GM23338 (cell line): ENCODE results near the gene METTL18. TPM values are rescaled to one million over a fixed set of nuclear protein-coding genes. Genes with fewer than 3 reads are reported as not detected.

Experiments used
- ATAC-seq: fragments of 200-7000 bp; cut with Tn5 transposase; 3 replicates; pipeline ENCODE4 v1.9.1; 2020
- DNase-seq: peaks from one replicate; pipeline ENCODE4 v3.0.0-alpha.2; 2015; ENCODE audit warnings: low spot score
- H2AFZ ChIP-seq: fragments of 200-600 bp; sonication (generic); 2 replicates; pipeline ENCODE4 v1.8.0; 2016; ENCODE audit warnings: antibody characterized with exemption, mild to moderate bottlenecking, moderate library complexity
- H3F3A ChIP-seq: fragments of 200-600 bp; sonication (generic); replicated peaks from 2 replicates; pipeline ENCODE4 v1.8.0; 2017; ENCODE audit warnings: antibody characterized with exemption, mixed run types, low read depth
- H3K27ac ChIP-seq: fragments of 200-600 bp; sonication (generic); 2 replicates; pipeline ENCODE4 v1.6.1; 2016; ENCODE audit warnings: low read depth
- H3K27me3 ChIP-seq: fragments of 200-600 bp; sonication (generic); 2 replicates; pipeline ENCODE4 v1.8.0; 2016; ENCODE audit warnings: mild to moderate bottlenecking, mixed run types, moderate library complexity; ENCODE audit not compliant: insufficient read depth
- H3K36me3 ChIP-seq: fragments of 200-600 bp; sonication (generic); 2 replicates; pipeline ENCODE4 v1.8.0; 2016; ENCODE audit warnings: mild to moderate bottlenecking; ENCODE audit not compliant: insufficient read depth
- H3K4me1 ChIP-seq: fragments of 200-600 bp; sonication (generic); 2 replicates; pipeline ENCODE4 v1.8.0; 2016; ENCODE audit warnings: mild to moderate bottlenecking, moderate library complexity; ENCODE audit not compliant: insufficient read depth
- H3K4me2 ChIP-seq: fragments of 200-600 bp; sonication (generic); 2 replicates; pipeline ENCODE4 v1.7.1; 2017; ENCODE audit warnings: mixed run types
- H3K4me3 ChIP-seq: fragments of 200-600 bp; sonication (generic); 2 replicates; pipeline ENCODE4 v1.6.1; 2016; ENCODE audit warnings: mixed run types
- H3K79me2 ChIP-seq: fragments of 200-600 bp; sonication (generic); replicated peaks from 2 replicates; pipeline ENCODE4 v1.8.0; 2017; ENCODE audit warnings: mild to moderate bottlenecking; ENCODE audit not compliant: insufficient read depth
- H3K9me2 ChIP-seq: fragments of 200-600 bp; sonication (generic); 2 replicates; pipeline ENCODE4 v1.8.0; 2017; ENCODE audit not compliant: insufficient read depth
- H4K20me1 ChIP-seq: fragments of 200-600 bp; sonication (generic); replicated peaks from 2 replicates; pipeline ENCODE4 v1.8.0; 2017; ENCODE audit warnings: mild to moderate bottlenecking; ENCODE audit not compliant: insufficient read depth
- H3K27ac Mint-ChIP-seq: 2 replicates; pipeline ENCODE4 v1.8.0; 2020; ENCODE audit warnings: inconsistent platforms, mild to moderate bottlenecking, moderate library complexity, mixed read lengths
- H3K27me3 Mint-ChIP-seq: 3 replicates; pipeline ENCODE4 v1.8.0; 2022; ENCODE audit warnings: low read depth, mild to moderate bottlenecking, moderate library complexity, mixed read lengths, inconsistent platforms; ENCODE audit not compliant: insufficient read depth, poor library complexity
- H3K36me3 Mint-ChIP-seq: 3 replicates; pipeline ENCODE4 v1.8.0; 2021; ENCODE audit warnings: low read depth, mild to moderate bottlenecking, inconsistent platforms, moderate library complexity, mixed read lengths
- H3K4me1 Mint-ChIP-seq: 3 replicates; pipeline ENCODE4 v1.8.0; 2020; ENCODE audit warnings: mild to moderate bottlenecking, inconsistent platforms, mixed read lengths
- H3K4me3 Mint-ChIP-seq: 3 replicates; pipeline ENCODE4 v1.8.0; 2021; ENCODE audit warnings: moderate library complexity, mild to moderate bottlenecking, inconsistent platforms, mixed read lengths
- H3K9me3 Mint-ChIP-seq: 3 replicates; pipeline ENCODE4 v1.8.0; 2020; ENCODE audit warnings: moderate library complexity, mild to moderate bottlenecking, inconsistent platforms, mixed read lengths
- CREB1 ChIP-seq: fragments of 250-450 bp; sonication (Bioruptor Pico); IDR thresholded peaks from 2 replicates; pipeline ENCODE4 v1.5.0; 2020; ENCODE audit warnings: low read depth, mild to moderate bottlenecking, moderate library complexity
- ETS1 ChIP-seq: IDR thresholded peaks from 2 replicates; pipeline ENCODE4 v1.6.1; 2016; ENCODE audit warnings: antibody characterized with exemption
- EZH2 ChIP-seq: fragments of 200-600 bp; sonication (generic); IDR thresholded peaks from one replicate; pipeline ENCODE4 v1.8.0; 2017; ENCODE audit warnings: antibody characterized with exemption, mild to moderate bottlenecking, low read depth; ENCODE audit not compliant: unreplicated experiment
- EZH2phosphoT487 ChIP-seq: fragments of 200-600 bp; sonication (generic); IDR thresholded peaks from one replicate; pipeline ENCODE4 v1.8.1; 2018; ENCODE audit warnings: antibody characterized with exemption; ENCODE audit not compliant: unreplicated experiment
- JUNB ChIP-seq: IDR thresholded peaks from one replicate; pipeline ENCODE4 v1.6.1; 2016; ENCODE audit warnings: antibody characterized with exemption; ENCODE audit not compliant: unreplicated experiment
- NANOG ChIP-seq: IDR thresholded peaks from 2 replicates; pipeline ENCODE4 v1.6.1; 2016; ENCODE audit warnings: antibody characterized with exemption, borderline replicate concordance
- POLR2AphosphoS5 ChIP-seq: IDR thresholded peaks from 2 replicates; pipeline ENCODE4 v1.6.1; 2016; ENCODE audit warnings: antibody characterized with exemption, low read depth
- REST ChIP-seq: IDR thresholded peaks from one replicate; pipeline ENCODE4 v1.6.1; 2018; ENCODE audit warnings: antibody characterized with exemption; ENCODE audit not compliant: unreplicated experiment
- STAT1 ChIP-seq: IDR thresholded peaks from one replicate; pipeline ENCODE4 v1.6.1; 2016; ENCODE audit warnings: antibody characterized with exemption; ENCODE audit not compliant: unreplicated experiment
- ZNF114 ChIP-seq: fragments of 250-450 bp; sonication (Bioruptor Pico); IDR thresholded peaks from 2 replicates; pipeline ENCODE4 v1.5.0; 2020; ENCODE audit warnings: mild to moderate bottlenecking, moderate library complexity
- ZNF331 ChIP-seq: fragments of 250-450 bp; sonication (Bioruptor Pico); IDR thresholded peaks from 2 replicates; pipeline ENCODE4 v1.5.0; 2020; ENCODE audit warnings: low read depth, mild to moderate bottlenecking, moderate library complexity
- polyA plus RNA-seq: library from polyadenylated mRNA; unstranded; fragments of >200 nt; fragmentation: Nextera tagmentation; extraction: Ambion mirVana; gene quantifications from 2 replicates; pipeline ENCODE4 v1.2.1, GENCODE V29; 2016
- total RNA-seq: library from RNA; depleted of rRNA; stranded (reverse); fragments of >200 nt; shearing (Covaris generic); gene quantifications from 2 replicates; pipeline ENCODE4 v1.2.3, GENCODE V29; 2014
- TF ChIP-seq, protein P1 (sequence below), 2 experiments: fragments of 200-600 bp in 1 of 2; sonication (generic) in 1 of 2; conservative IDR thresholded peaks; 2 replicates each; pipeline versions ENCODE4 v1.5.1 to v1.6.1; 2016 to 2017; ENCODE audit warnings: antibody characterized with exemption in 2 of 2, low read depth in 2 of 2, mild to moderate bottlenecking in 2 of 2, moderate library complexity in 1 of 2
- TF ChIP-seq, protein P2 (sequence below): fragments of 250-450 bp; sonication (Bioruptor Pico); IDR thresholded peaks from 2 replicates; pipeline ENCODE4 v1.5.0; 2020; ENCODE audit warnings: mild to moderate bottlenecking, moderate library complexity

METTL18 gene
- total and polyA plus RNA-seq, 2 experiments from 2014 or later = 9.9 to 13.6 TPM

DNA sequence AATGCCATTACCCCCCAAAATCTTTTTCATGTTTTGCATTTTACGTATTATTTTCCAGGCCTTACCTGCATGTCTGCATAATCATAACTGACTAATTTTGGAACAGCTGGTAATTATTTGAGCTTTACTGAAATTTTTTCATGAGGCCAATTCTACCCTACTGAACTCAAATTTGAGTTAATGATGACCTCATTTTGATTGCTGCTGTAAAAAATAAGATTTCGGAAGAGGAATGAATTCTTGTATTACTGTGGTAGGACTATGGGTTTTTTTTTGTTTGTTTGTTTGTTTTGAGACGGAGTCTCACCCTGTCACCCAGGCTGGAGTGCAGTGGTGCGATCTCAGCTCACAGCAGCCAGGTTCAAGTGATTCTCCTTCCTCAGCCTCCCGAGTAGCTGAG is 2.6 kb upstream of the METTL18 start:
- Histone ChIP-seq H4K20me1 (no peaks in the 10 kb centered on the region), H3K36me3 (no peaks in the 10 kb centered on the region; the same call in 1 of the 2 replicates), H3K4me3 (no peak overlapping the region), H3K9me2 (no peaks in the 10 kb centered on the region), H3K27ac (no peak overlapping the region), H3K4me1 (peaks cover 14% of the 10 kb centered on the region), H3K27me3 (no peaks in the 10 kb centered on the region), H3F3A (no peaks in the 10 kb centered on the region), H3K79me2 (peaks cover 40% of the 10 kb centered on the region), H2AFZ (no peak overlapping the region), H3K4me2 (no peak overlapping the region)
- no peak for ATAC-seq
- H3K27ac Mint-ChIP-seq = no peak overlapping the region
- no peaks in the 10 kb centered on the region for H3K9me3 Mint-ChIP-seq
- H3K27me3 Mint-ChIP-seq = peaks cover 6% of the 10 kb centered on the region
- H3K4me3 Mint-ChIP-seq = no peak overlapping the region
- DNase-seq = no peak
- peaks cover 16% of the 10 kb centered on the region for H3K36me3 Mint-ChIP-seq
- peaks cover 14% of the 10 kb centered on the region; the same call in 2 of the 3 replicates for H3K4me1 Mint-ChIP-seq
- TF ChIP-seq JUNB (no peak), STAT1 (no peak), REST (no peak), ETS1 (no peak), ZNF114 (no peak), POLR2AphosphoS5 (no peak), EZH2phosphoT487 (no peak), ZNF331 (CRISPR knock-in tag) (no peak), CREB1 (CRISPR knock-in tag) (no peak), NANOG (no peak), EZH2 (no peak)
- TF ChIP-seq, protein P1, sequence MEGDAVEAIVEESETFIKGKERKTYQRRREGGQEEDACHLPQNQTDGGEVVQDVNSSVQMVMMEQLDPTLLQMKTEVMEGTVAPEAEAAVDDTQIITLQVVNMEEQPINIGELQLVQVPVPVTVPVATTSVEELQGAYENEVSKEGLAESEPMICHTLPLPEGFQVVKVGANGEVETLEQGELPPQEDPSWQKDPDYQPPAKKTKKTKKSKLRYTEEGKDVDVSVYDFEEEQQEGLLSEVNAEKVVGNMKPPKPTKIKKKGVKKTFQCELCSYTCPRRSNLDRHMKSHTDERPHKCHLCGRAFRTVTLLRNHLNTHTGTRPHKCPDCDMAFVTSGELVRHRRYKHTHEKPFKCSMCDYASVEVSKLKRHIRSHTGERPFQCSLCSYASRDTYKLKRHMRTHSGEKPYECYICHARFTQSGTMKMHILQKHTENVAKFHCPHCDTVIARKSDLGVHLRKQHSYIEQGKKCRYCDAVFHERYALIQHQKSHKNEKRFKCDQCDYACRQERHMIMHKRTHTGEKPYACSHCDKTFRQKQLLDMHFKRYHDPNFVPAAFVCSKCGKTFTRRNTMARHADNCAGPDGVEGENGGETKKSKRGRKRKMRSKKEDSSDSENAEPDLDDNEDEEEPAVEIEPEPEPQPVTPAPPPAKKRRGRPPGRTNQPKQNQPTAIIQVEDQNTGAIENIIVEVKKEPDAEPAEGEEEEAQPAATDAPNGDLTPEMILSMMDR (conservative IDR thresholded peaks at IDR 0.05; ENCODE audit: low read depth in 2 of 2) = no peak
- TF ChIP-seq, protein P2, sequence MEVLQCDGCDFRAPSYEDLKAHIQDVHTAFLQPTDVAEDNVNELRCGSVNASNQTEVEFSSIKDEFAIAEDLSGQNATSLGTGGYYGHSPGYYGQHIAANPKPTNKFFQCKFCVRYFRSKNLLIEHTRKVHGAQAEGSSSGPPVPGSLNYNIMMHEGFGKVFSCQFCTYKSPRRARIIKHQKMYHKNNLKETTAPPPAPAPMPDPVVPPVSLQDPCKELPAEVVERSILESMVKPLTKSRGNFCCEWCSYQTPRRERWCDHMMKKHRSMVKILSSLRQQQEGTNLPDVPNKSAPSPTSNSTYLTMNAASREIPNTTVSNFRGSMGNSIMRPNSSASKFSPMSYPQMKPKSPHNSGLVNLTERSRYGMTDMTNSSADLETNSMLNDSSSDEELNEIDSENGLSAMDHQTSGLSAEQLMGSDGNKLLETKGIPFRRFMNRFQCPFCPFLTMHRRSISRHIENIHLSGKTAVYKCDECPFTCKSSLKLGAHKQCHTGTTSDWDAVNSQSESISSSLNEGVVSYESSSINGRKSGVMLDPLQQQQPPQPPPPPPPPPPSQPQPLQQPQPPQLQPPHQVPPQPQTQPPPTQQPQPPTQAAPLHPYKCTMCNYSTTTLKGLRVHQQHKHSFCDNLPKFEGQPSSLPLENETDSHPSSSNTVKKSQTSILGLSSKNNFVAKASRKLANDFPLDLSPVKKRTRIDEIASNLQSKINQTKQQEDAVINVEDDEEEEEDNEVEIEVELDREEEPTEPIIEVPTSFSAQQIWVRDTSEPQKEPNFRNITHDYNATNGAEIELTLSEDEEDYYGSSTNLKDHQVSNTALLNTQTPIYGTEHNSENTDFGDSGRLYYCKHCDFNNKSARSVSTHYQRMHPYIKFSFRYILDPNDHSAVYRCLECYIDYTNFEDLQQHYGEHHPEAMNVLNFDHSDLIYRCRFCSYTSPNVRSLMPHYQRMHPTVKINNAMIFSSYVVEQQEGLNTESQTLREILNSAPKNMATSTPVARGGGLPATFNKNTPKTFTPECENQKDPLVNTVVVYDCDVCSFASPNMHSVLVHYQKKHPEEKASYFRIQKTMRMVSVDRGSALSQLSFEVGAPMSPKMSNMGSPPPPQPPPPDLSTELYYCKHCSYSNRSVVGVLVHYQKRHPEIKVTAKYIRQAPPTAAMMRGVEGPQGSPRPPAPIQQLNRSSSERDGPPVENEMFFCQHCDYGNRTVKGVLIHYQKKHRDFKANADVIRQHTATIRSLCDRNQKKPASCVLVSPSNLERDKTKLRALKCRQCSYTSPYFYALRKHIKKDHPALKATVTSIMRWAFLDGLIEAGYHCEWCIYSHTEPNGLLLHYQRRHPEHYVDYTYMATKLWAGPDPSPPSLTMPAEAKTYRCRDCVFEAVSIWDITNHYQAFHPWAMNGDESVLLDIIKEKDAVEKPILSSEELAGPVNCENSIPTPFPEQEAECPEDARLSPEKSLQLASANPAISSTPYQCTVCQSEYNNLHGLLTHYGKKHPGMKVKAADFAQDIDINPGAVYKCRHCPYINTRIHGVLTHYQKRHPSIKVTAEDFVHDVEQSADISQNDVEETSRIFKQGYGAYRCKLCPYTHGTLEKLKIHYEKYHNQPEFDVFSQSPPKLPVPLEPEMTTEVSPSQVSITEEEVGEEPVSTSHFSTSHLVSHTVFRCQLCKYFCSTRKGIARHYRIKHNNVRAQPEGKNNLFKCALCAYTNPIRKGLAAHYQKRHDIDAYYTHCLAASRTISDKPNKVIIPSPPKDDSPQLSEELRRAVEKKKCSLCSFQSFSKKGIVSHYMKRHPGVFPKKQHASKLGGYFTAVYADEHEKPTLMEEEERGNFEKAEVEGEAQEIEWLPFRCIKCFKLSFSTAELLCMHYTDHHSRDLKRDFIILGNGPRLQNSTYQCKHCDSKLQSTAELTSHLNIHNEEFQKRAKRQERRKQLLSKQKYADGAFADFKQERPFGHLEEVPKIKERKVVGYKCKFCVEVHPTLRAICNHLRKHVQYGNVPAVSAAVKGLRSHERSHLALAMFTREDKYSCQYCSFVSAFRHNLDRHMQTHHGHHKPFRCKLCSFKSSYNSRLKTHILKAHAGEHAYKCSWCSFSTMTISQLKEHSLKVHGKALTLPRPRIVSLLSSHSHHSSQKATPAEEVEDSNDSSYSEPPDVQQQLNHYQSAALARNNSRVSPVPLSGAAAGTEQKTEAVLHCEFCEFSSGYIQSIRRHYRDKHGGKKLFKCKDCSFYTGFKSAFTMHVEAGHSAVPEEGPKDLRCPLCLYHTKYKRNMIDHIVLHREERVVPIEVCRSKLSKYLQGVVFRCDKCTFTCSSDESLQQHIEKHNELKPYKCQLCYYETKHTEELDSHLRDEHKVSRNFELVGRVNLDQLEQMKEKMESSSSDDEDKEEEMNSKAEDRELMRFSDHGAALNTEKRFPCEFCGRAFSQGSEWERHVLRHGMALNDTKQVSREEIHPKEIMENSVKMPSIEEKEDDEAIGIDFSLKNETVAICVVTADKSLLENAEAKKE = no peak
